ENCODE results near the gene SMIM1. TPM values are rescaled to one million over a fixed set of nuclear protein-coding genes. Genes with fewer than 3 reads are reported as not detected.

The SMIM1 gene
- total RNA-seq, 1 donor from 2014 or later, result 1.4 TPM

- Mint-ChIP-seq H3K9me3 (no peaks in the 10 kb centered on the region), H3K36me3 (ENCODE audit: low read depth) (no peaks in the 10 kb centered on the region), H3K4me1 (no peaks in the 10 kb centered on the region), H3K27me3 (peaks cover 3% of the 10 kb centered on the region), H3K4me3 (no peak overlapping the region), H3K27ac (no peak overlapping the region)
- intact Hi-C loops (cut with micrococcal nuclease), result no loop called here
- no peak for DNase-seq
These were observed 16.2 kb upstream of the SMIM1 start for GRCh38 chr1:3756394-3756793.

GRCh38 chr1:3759164-3759563 is 13.4 kb upstream of the SMIM1 start:
- no peak for DNase-seq
- Mint-ChIP-seq H3K4me3 (no peak overlapping the region), H3K27me3 (peaks cover 3% of the 10 kb centered on the region), H3K36me3 (ENCODE audit: low read depth) (no peaks in the 10 kb centered on the region), H3K27ac (no peak overlapping the region), H3K4me1 (no peaks in the 10 kb centered on the region), H3K9me3 (no peaks in the 10 kb centered on the region)
- intact Hi-C loops (cut with micrococcal nuclease), result no loop called here

- peaks cover 3% of the 10 kb centered on the region for H3K27me3 Mint-ChIP-seq
- intact Hi-C loops (cut with micrococcal nuclease), result no loop called here
- H3K4me1 Mint-ChIP-seq, result no peaks in the 10 kb centered on the region
- no peaks in the 10 kb centered on the region for H3K9me3 Mint-ChIP-seq
- no peak overlapping the region for H3K4me3 Mint-ChIP-seq
- DNase-seq, result no peak
- H3K27ac Mint-ChIP-seq, result no peak overlapping the region
- H3K36me3 Mint-ChIP-seq (ENCODE audit: low read depth), result no peaks in the 10 kb centered on the region
These were observed 12.8 kb upstream of the SMIM1 start for GRCh38 chr1:3759796-3760195.

GRCh38 chr1:3761296-3762010 is 11.1 kb upstream of the SMIM1 start:
- Mint-ChIP-seq H3K27me3 (peaks cover 8% of the 10 kb centered on the region), H3K4me1 (no peaks in the 10 kb centered on the region), H3K4me3 (no peak overlapping the region), H3K36me3 (ENCODE audit: low read depth) (no peaks in the 10 kb centered on the region), H3K27ac (no peak overlapping the region), H3K9me3 (no peaks in the 10 kb centered on the region)
- no peak for DNase-seq
- intact Hi-C loops (cut with micrococcal nuclease), result no loop called here

GRCh38 chr1:3762151-3762872 is 10.2 kb upstream of the SMIM1 start:
- Mint-ChIP-seq H3K4me1 (no peaks in the 10 kb centered on the region), H3K9me3 (no peaks in the 10 kb centered on the region), H3K27me3 (peaks cover 8% of the 10 kb centered on the region), H3K27ac (no peak overlapping the region), H3K4me3 (no peak overlapping the region), H3K36me3 (ENCODE audit: low read depth) (no peaks in the 10 kb centered on the region)
- intact Hi-C loops (cut with micrococcal nuclease), result no loop called here
- DNase-seq, result no peak

- no peak overlapping the region for H3K4me3 Mint-ChIP-seq
- H3K27me3 Mint-ChIP-seq, result peaks cover 8% of the 10 kb centered on the region
- H3K4me1 Mint-ChIP-seq, result no peaks in the 10 kb centered on the region
- H3K9me3 Mint-ChIP-seq, result no peaks in the 10 kb centered on the region
- DNase-seq, result no peak
- H3K36me3 Mint-ChIP-seq (ENCODE audit: low read depth), result no peaks in the 10 kb centered on the region
- intact Hi-C loops (cut with micrococcal nuclease), result no loop called here
- H3K27ac Mint-ChIP-seq, result no peak overlapping the region
These were observed 9.7 kb upstream of the SMIM1 start for GRCh38 chr1:3762873-3763228.

GRCh38 chr1:3763351-3764125 is 9.0 kb upstream of the SMIM1 start:
- Mint-ChIP-seq H3K4me3 (no peak overlapping the region), H3K36me3 (ENCODE audit: low read depth) (no peaks in the 10 kb centered on the region), H3K4me1 (no peaks in the 10 kb centered on the region), H3K27me3 (peaks cover 8% of the 10 kb centered on the region), H3K9me3 (no peaks in the 10 kb centered on the region), H3K27ac (no peak overlapping the region)
- intact Hi-C loops (cut with micrococcal nuclease), result no loop called here
- DNase-seq, result no peak

- no peak for DNase-seq
- Mint-ChIP-seq H3K9me3 (no peaks in the 10 kb centered on the region), H3K27me3 (peaks cover 5% of the 10 kb centered on the region), H3K4me3 (no peak overlapping the region), H3K27ac (no peak overlapping the region), H3K36me3 (ENCODE audit: low read depth) (no peaks in the 10 kb centered on the region), H3K4me1 (peaks cover 6% of the 10 kb centered on the region)
- intact Hi-C loops (cut with micrococcal nuclease), result no loop called here
These were observed 5.1 kb upstream of the SMIM1 start for GRCh38 chr1:3767328-3767925.

GRCh38 chr1:3768811-3769390 is 3.6 kb upstream of the SMIM1 start:
- peaks cover 5% of the 10 kb centered on the region for H3K27me3 Mint-ChIP-seq
- intact Hi-C loops (cut with micrococcal nuclease), result no loop called here
- H3K4me3 Mint-ChIP-seq, result no peak overlapping the region
- H3K9me3 Mint-ChIP-seq, result no peaks in the 10 kb centered on the region
- H3K4me1 Mint-ChIP-seq, result peaks cover 6% of the 10 kb centered on the region
- H3K36me3 Mint-ChIP-seq (ENCODE audit: low read depth), result no peaks in the 10 kb centered on the region
- DNase-seq, result no peak
- H3K27ac Mint-ChIP-seq, result no peak overlapping the region

GRCh38 chr1:3770047-3770765 is 2.3 kb upstream of the SMIM1 start:
- H3K27me3 Mint-ChIP-seq, result peaks cover 5% of the 10 kb centered on the region
- H3K36me3 Mint-ChIP-seq (ENCODE audit: low read depth), result no peaks in the 10 kb centered on the region
- no peaks in the 10 kb centered on the region for H3K9me3 Mint-ChIP-seq
- H3K4me3 Mint-ChIP-seq, result peak overlapping the region; percentile 59
- peaks cover 6% of the 10 kb centered on the region for H3K4me1 Mint-ChIP-seq
- peak overlapping the region; percentile 65 for H3K27ac Mint-ChIP-seq
- no peak for DNase-seq
- intact Hi-C loops (cut with micrococcal nuclease), result no loop called here

- H3K9me3 Mint-ChIP-seq, result no peaks in the 10 kb centered on the region
- no peaks in the 10 kb centered on the region for H3K36me3 Mint-ChIP-seq (ENCODE audit: low read depth)
- H3K4me3 Mint-ChIP-seq, result peak overlapping the region; percentile 81
- peak overlapping the region; percentile 58 for H3K27ac Mint-ChIP-seq
- peaks cover under 1% of the 10 kb centered on the region for H3K27me3 Mint-ChIP-seq
- intact Hi-C loops (cut with micrococcal nuclease), result loop anchor here (1.0 to 2.0 kb wide), 5 partner anchors 25 to 147 kb away; partner anchors contain the start of genes C1orf174, CEP104, DFFB and LRRC47
- peaks cover 9% of the 10 kb centered on the region for H3K4me1 Mint-ChIP-seq
- no peak for DNase-seq
These were observed 1.2 kb upstream of the SMIM1 start for GRCh38 chr1:3771108-3772026.

GRCh38 chr1:3772027-3772714 is 378 bp upstream of the SMIM1 start:
- intact Hi-C loops (cut with micrococcal nuclease), result loop anchor here (1.0 to 2.0 kb wide), 5 partner anchors 24 to 148 kb away; partner anchors contain the start of genes C1orf174, CEP104, DFFB and LRRC47
- H3K27me3 Mint-ChIP-seq, result no peaks in the 10 kb centered on the region
- H3K4me1 Mint-ChIP-seq, result peaks cover 9% of the 10 kb centered on the region
- no peaks in the 10 kb centered on the region for H3K9me3 Mint-ChIP-seq
- H3K4me3 Mint-ChIP-seq, result peak overlapping the region; percentile 81
- peak; percentile 95 for DNase-seq
- no peaks in the 10 kb centered on the region for H3K36me3 Mint-ChIP-seq (ENCODE audit: low read depth)
- H3K27ac Mint-ChIP-seq, result peak overlapping the region; percentile 58

Measured in activated CD4-positive, alpha-beta T cell treated with anti-CD3 and anti-CD28 coated beads, Interleukin-2, amount 10 ng/mL, durations not matched to agents 24 days and 14 days (primary cell).